Measurements from ENCODE around the gene MYCBP. TPM values are rescaled to one million over a fixed set of nuclear protein-coding genes. Genes with fewer than 3 reads are reported as not detected.
"Not testable (repeated sequence)": the region's sequence is repeated elsewhere in the genome, so short reads cannot be mapped to it uniquely, and the experiment has no call there.

Gene MYCBP
- total RNA-seq, 1 donor from 2014 or later = 6.6 TPM

DNA sequence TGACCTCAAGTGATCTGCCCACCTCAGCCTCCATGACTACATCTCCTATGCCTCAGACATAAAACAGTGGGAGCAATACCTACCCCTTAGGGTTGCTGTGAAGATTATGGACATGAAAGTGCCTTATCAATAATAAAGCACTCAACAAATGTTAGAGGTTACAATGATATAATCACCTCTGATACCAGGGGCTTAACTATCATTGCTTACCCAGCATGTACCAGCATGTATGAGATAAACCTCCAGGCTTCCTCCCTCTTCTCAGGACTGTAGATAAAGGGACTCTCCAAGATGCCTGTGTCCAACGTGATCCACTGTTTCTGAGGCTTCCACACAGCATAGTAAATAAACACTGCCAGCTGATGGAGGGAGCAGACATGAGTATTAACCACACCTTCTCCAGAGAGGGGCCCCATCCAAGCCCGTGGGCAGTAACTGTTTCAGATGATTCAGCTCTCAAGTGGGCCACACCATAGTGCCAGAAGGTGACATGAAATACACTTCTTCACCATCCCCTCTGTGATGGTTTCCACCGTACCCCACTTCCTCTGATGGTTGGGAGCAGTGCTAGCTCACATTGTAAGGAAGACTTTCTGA, 42.3 kb upstream of the MYCBP start:
- no peaks in the 10 kb centered on the region for H3K4me1 Mint-ChIP-seq (ENCODE audit: low read depth, unreplicated experiment)
- H3K27ac Mint-ChIP-seq (ENCODE audit: unreplicated experiment) = no peak overlapping the region
- TF ChIP-seq, protein P1, sequence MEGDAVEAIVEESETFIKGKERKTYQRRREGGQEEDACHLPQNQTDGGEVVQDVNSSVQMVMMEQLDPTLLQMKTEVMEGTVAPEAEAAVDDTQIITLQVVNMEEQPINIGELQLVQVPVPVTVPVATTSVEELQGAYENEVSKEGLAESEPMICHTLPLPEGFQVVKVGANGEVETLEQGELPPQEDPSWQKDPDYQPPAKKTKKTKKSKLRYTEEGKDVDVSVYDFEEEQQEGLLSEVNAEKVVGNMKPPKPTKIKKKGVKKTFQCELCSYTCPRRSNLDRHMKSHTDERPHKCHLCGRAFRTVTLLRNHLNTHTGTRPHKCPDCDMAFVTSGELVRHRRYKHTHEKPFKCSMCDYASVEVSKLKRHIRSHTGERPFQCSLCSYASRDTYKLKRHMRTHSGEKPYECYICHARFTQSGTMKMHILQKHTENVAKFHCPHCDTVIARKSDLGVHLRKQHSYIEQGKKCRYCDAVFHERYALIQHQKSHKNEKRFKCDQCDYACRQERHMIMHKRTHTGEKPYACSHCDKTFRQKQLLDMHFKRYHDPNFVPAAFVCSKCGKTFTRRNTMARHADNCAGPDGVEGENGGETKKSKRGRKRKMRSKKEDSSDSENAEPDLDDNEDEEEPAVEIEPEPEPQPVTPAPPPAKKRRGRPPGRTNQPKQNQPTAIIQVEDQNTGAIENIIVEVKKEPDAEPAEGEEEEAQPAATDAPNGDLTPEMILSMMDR (IDR thresholded peaks at IDR 0.05; ENCODE audit: partially characterized antibody, unreplicated experiment) = no peak
- H3K36me3 Mint-ChIP-seq (ENCODE audit: unreplicated experiment) = no peaks in the 10 kb centered on the region
- no peak for DNase-seq
- no peak overlapping the region for H3K4me3 Mint-ChIP-seq (ENCODE audit: unreplicated experiment)
- H3K27me3 Mint-ChIP-seq (ENCODE audit: unreplicated experiment) = no peaks in the 10 kb centered on the region
- no peaks in the 10 kb centered on the region for H3K9me3 Mint-ChIP-seq (ENCODE audit: unreplicated experiment)

DNA sequence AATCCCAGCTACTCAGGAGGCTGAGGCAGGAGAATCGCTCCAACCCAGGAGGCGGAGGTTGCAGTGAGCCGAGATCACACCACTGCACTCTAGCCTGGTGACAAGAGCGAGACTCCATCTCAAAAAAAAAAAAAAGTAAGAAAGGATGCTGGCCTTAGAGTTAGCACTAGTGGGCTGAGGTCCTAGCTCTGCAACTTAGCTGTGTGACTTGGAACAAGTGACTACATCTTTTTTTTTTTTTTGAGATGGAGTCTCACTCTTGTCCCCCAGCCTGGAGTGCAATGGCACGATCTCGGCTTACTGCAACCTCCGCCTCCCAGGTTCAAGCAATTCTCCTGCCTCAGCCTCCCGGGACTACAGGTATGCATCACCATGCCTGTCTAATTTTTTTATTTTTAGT, 41.8 kb upstream of the MYCBP start:
- not testable (repeated sequence) for DNase-seq; H3K9me3 Mint-ChIP-seq (ENCODE audit: unreplicated experiment); H3K27ac Mint-ChIP-seq (ENCODE audit: unreplicated experiment); H3K36me3 Mint-ChIP-seq (ENCODE audit: unreplicated experiment); H3K27me3 Mint-ChIP-seq (ENCODE audit: unreplicated experiment); H3K4me1 Mint-ChIP-seq (ENCODE audit: low read depth, unreplicated experiment); H3K4me3 Mint-ChIP-seq (ENCODE audit: unreplicated experiment)

DNA sequence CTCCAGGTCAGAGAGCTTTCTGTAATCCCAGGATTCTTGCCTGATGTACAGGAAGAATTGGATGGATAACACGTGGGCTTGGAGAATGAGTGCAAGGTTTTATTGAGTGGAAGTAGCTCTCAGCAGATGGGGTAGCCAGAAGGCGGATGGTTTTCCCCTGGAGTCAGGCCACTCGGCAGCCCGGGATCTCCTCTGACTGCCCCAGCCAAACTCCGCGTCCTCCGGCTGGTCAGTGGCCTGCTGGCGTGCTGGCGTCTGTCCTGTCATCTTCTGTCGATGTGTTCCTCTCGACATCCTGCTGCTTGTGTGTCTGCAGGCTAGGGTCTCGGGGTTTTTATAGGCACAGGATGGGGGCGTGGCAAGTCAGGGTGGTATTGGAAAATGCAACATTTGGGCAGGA, 35.7 kb upstream of the MYCBP start:
- DNase-seq = peak; percentile 40
- no peaks in the 10 kb centered on the region for H3K4me1 Mint-ChIP-seq (ENCODE audit: low read depth, unreplicated experiment)
- H3K36me3 Mint-ChIP-seq (ENCODE audit: unreplicated experiment) = peaks cover 5% of the 10 kb centered on the region
- no peaks in the 10 kb centered on the region for H3K9me3 Mint-ChIP-seq (ENCODE audit: unreplicated experiment)
- H3K27ac Mint-ChIP-seq (ENCODE audit: unreplicated experiment) = no peak overlapping the region
- H3K4me3 Mint-ChIP-seq (ENCODE audit: unreplicated experiment) = peak overlapping the region; percentile 30
- no peaks in the 10 kb centered on the region for H3K27me3 Mint-ChIP-seq (ENCODE audit: unreplicated experiment)
- TF ChIP-seq, protein P1 (IDR thresholded peaks at IDR 0.05; ENCODE audit: partially characterized antibody, unreplicated experiment) = no peak

DNA sequence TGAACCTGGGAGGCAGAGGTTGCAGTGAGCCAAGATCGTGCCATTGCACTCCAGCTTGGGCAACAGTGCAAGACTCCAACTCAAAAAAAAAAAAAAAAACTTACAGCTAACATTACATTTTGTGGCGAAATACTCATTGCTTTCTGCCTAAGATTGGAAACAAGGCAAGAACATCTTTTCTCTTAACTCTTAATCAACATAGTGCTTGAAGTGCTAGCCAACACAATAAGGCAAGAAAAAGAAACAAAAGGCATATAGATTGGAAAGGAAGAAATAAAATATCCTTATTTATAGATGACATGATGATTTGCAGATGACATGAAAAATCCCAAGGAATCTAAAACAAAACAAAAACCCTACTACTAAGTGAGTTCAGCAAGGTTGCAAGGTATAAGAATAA, 32.8 kb upstream of the MYCBP start:
- Mint-ChIP-seq H3K27ac (ENCODE audit: unreplicated experiment) (no peak overlapping the region), H3K4me3 (ENCODE audit: unreplicated experiment) (no peak overlapping the region), H3K9me3 (ENCODE audit: unreplicated experiment) (no peaks in the 10 kb centered on the region), H3K4me1 (ENCODE audit: low read depth, unreplicated experiment) (no peaks in the 10 kb centered on the region), H3K27me3 (ENCODE audit: unreplicated experiment) (no peaks in the 10 kb centered on the region), H3K36me3 (ENCODE audit: unreplicated experiment) (peaks cover 5% of the 10 kb centered on the region)
- TF ChIP-seq, protein P1 (IDR thresholded peaks at IDR 0.05; ENCODE audit: partially characterized antibody, unreplicated experiment) = no peak
- no peak for DNase-seq

DNA sequence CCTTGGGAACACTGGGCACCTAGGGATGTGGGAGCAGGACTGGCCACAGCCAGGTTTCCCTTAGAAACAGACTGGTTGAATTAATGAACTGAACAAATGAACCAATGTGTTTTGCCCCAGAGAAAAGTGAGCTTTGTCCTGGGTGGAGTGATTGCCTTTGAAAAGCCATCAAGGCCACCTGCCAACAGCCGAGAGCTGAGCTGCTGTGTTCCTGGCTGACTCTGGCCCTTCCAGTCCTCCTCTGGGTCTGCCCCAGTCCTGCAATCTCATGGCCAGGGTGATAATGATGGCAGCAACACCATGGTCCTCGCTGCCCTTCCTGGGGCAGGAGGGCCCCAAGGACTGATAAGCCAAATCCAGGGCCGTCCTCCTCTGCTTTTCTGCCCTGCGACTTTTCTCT, 26.4 kb upstream of the MYCBP start:
- no peaks in the 10 kb centered on the region for H3K9me3 Mint-ChIP-seq (ENCODE audit: unreplicated experiment)
- peaks cover 2% of the 10 kb centered on the region for H3K27me3 Mint-ChIP-seq (ENCODE audit: unreplicated experiment)
- no peak for DNase-seq
- H3K27ac Mint-ChIP-seq (ENCODE audit: unreplicated experiment) = no peak overlapping the region
- H3K36me3 Mint-ChIP-seq (ENCODE audit: unreplicated experiment) = no peaks in the 10 kb centered on the region
- TF ChIP-seq, protein P1 (IDR thresholded peaks at IDR 0.05; ENCODE audit: partially characterized antibody, unreplicated experiment) = no peak
- no peak overlapping the region for H3K4me3 Mint-ChIP-seq (ENCODE audit: unreplicated experiment)
- H3K4me1 Mint-ChIP-seq (ENCODE audit: low read depth, unreplicated experiment) = no peaks in the 10 kb centered on the region

Data from glutamatergic neuron (in vitro differentiated cells).